OCI-LY3 (cell line): ENCODE results near the gene FYB2.
"Not testable (repeated sequence)": the region's sequence is repeated elsewhere in the genome, so short reads cannot be mapped to it uniquely, and the experiment has no call there.

Experiments
- EZH2phosphoT487 ChIP-seq: fragments of 200-600 bp; shearing (Covaris generic); IDR thresholded peaks from 2 replicates; pipeline ENCODE4 v1.6.1; 2018; ENCODE audit warnings: antibody characterized with exemption, mixed run types, low read depth
- TF ChIP-seq, protein P1 (sequence below): fragments of 200-600, 300-600 bp; sonication (generic); IDR thresholded peaks from 2 replicates; pipeline ENCODE4 v1.5.1; 2014; ENCODE audit warnings: antibody characterized with exemption, low read length, low read depth

DNA sequence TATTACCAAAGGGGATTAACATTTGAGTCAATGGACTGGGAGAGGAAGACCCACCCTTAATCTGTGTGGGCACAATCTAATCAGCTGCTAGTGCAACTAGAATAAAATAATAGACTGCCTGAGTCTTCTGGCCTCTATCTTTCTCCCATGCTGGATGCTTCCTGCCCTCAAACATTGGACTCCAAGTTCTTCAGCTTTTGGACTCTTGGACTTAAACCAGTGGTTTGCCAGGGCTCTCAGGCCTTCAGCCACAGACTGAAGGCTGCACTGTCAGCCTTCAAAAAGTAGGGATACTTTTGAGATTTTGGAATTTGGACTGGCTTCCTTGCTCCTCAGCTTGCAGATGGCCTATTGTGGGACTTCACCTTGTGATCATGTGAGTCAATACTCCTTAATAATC is 44.5 kb downstream of the FYB2 start:
- TF ChIP-seq, protein P1, sequence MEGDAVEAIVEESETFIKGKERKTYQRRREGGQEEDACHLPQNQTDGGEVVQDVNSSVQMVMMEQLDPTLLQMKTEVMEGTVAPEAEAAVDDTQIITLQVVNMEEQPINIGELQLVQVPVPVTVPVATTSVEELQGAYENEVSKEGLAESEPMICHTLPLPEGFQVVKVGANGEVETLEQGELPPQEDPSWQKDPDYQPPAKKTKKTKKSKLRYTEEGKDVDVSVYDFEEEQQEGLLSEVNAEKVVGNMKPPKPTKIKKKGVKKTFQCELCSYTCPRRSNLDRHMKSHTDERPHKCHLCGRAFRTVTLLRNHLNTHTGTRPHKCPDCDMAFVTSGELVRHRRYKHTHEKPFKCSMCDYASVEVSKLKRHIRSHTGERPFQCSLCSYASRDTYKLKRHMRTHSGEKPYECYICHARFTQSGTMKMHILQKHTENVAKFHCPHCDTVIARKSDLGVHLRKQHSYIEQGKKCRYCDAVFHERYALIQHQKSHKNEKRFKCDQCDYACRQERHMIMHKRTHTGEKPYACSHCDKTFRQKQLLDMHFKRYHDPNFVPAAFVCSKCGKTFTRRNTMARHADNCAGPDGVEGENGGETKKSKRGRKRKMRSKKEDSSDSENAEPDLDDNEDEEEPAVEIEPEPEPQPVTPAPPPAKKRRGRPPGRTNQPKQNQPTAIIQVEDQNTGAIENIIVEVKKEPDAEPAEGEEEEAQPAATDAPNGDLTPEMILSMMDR, result not testable (repeated sequence)
- TF ChIP-seq EZH2phosphoT487, result not testable (repeated sequence)
